ENCODE measurements around the gene NDUFS8. TPM values are rescaled to one million over a fixed set of nuclear protein-coding genes. Genes with fewer than 3 reads are reported as not detected.

NDUFS8 gene
- total and polyA plus RNA-seq, 2 of the 13 experiments (the other 11 are each of a cell fraction or from before 2014, with no cell fraction given): 96.7 to 158 TPM

DNA sequence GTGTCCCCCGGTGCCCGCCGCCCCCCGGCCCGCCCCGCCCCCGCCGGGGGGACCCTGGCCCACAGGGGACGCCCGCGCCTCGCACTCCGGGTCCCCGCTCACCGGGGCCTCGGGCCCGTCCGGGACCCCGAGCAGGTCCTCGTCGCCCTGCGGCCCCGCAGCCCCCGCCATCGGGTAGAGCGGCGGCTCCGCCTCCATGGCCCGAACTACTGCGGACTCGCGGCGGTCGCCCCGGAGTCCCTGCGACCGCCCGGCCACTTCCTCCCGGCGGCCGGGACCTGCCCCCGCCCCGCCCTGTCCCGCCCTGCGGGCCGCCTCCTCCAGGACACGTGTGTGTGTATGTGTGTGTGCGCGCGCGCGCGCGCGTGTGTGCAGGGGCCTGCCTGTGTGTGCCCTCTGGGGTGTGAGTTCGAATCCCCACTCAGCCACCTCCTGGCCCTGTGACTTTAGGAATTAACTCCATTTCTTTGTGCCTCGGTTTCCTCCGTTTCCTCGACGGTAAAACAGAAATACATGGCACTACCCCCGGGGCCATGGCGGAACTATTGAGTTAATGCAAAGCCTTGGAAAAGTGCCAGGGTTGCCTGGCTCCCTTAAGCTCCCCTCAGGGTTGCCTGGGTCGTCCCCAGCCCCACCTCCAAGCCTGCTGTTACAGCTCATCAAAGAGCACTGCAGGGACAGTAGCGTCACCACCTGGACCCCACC is 26.5 kb upstream of the NDUFS8 start, which contains the start of gene UNC93B1 (continued):
- TF ChIP-seq, protein P1, sequence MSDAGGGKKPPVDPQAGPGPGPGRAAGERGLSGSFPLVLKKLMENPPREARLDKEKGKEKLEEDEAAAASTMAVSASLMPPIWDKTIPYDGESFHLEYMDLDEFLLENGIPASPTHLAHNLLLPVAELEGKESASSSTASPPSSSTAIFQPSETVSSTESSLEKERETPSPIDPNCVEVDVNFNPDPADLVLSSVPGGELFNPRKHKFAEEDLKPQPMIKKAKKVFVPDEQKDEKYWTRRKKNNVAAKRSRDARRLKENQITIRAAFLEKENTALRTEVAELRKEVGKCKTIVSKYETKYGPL (CRISPR knock-in tag; IDR thresholded peaks at IDR 0.05): no peak
- TF ChIP-seq SMC3 (IDR thresholded peaks at IDR 0.05; ENCODE audit: low read length) (no peak), HOXA3 (CRISPR knock-in tag; IDR thresholded peaks at IDR 0.05) (peak; percentile 28; the same call in 1 of the 2 replicates), FOSL1 (CRISPR knock-in tag; IDR thresholded peaks at IDR 0.05; ENCODE audit: borderline replicate concordance) (no peak), ZNF335 (CRISPR knock-in tag; IDR thresholded peaks at IDR 0.05) (no peak), ZNF558 (CRISPR knock-in tag; IDR thresholded peaks at IDR 0.05; ENCODE audit: borderline replicate concordance) (no peak), ZNF577 (CRISPR knock-in tag; IDR thresholded peaks at IDR 0.05; ENCODE audit: borderline replicate concordance, low read depth) (no peak), RBFOX2 (IDR thresholded peaks at IDR 0.05; ENCODE audit: low read depth, low read length) (peak; percentile 75)
- TF ChIP-seq, protein P2, sequence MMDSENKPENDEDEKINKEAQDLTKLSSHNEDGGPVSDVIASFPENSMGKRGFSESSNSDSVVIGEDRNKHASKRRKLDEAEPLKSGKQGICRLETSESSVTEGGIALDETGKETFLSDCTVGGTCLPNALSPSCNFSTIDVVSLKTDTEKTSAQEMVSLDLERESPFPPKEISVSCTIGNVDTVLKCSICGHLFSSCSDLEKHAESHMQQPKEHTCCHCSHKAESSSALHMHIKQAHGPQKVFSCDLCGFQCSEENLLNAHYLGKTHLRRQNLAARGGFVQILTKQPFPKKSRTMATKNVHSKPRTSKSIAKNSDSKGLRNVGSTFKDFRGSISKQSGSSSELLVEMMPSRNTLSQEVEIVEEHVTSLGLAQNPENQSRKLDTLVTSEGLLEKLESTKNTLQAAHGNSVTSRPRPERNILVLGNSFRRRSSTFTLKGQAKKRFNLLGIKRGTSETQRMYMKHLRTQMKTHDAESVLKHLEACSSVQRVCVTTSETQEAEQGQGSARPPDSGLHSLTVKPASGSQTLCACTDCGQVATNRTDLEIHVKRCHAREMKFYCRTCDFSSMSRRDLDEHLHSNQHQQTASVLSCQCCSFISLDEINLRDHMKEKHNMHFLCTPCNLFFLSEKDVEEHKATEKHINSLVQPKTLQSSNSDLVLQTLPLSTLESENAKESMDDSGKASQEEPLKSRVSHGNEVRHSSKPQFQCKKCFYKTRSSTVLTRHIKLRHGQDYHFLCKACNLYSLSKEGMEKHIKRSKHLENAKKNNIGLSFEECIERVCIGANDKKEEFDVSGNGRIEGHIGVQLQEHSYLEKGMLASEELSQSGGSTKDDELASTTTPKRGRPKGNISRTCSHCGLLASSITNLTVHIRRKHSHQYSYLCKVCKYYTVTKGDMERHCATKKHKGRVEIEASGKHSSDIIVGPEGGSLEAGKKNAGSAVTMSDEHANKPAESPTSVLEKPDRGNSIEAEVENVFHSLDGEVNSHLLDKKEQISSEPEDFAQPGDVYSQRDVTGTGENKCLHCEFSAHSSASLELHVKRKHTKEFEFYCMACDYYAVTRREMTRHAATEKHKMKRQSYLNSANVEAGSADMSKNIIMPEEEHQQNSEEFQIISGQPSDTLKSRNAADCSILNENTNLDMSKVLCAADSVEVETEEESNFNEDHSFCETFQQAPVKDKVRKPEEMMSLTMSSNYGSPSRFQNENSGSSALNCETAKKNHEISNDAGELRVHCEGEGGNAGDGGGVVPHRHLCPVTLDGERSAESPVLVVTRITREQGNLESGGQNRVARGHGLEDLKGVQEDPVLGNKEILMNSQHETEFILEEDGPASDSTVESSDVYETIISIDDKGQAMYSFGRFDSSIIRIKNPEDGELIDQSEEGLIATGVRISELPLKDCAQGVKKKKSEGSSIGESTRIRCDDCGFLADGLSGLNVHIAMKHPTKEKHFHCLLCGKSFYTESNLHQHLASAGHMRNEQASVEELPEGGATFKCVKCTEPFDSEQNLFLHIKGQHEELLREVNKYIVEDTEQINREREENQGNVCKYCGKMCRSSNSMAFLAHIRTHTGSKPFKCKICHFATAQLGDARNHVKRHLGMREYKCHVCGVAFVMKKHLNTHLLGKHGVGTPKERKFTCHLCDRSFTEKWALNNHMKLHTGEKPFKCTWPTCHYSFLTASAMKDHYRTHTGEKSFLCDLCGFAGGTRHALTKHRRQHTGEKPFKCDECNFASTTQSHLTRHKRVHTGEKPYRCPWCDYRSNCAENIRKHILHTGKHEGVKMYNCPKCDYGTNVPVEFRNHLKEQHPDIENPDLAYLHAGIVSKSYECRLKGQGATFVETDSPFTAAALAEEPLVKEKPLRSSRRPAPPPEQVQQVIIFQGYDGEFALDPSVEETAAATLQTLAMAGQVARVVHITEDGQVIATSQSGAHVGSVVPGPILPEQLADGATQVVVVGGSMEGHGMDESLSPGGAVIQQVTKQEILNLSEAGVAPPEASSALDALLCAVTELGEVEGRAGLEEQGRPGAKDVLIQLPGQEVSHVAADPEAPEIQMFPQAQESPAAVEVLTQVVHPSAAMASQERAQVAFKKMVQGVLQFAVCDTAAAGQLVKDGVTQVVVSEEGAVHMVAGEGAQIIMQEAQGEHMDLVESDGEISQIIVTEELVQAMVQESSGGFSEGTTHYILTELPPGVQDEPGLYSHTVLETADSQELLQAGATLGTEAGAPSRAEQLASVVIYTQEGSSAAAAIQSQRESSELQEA (CRISPR knock-in tag; IDR thresholded peaks at IDR 0.05; ENCODE audit: not compliant biosample characterization): no peak
- TF ChIP-seq, protein P3, sequence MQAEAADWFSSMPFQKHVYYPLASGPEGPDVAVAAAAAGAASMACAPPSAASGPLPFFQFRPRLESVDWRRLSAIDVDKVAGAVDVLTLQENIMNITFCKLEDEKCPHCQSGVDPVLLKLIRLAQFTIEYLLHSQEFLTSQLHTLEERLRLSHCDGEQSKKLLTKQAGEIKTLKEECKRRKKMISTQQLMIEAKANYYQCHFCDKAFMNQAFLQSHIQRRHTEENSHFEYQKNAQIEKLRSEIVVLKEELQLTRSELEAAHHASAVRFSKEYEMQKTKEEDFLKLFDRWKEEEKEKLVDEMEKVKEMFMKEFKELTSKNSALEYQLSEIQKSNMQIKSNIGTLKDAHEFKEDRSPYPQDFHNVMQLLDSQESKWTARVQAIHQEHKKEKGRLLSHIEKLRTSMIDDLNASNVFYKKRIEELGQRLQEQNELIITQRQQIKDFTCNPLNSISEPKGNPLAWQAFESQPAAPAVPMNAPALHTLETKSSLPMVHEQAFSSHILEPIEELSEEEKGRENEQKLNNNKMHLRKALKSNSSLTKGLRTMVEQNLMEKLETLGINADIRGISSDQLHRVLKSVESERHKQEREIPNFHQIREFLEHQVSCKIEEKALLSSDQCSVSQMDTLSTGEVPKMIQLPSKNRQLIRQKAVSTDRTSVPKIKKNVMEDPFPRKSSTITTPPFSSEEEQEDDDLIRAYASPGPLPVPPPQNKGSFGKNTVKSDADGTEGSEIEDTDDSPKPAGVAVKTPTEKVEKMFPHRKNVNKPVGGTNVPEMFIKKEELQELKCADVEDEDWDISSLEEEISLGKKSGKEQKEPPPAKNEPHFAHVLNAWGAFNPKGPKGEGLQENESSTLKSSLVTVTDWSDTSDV (CRISPR knock-in tag; IDR thresholded peaks at IDR 0.05): 0 out of 2 replicates have a peak, but pooled peaks have one; percentile 28
- TF ChIP-seq, protein P4, sequence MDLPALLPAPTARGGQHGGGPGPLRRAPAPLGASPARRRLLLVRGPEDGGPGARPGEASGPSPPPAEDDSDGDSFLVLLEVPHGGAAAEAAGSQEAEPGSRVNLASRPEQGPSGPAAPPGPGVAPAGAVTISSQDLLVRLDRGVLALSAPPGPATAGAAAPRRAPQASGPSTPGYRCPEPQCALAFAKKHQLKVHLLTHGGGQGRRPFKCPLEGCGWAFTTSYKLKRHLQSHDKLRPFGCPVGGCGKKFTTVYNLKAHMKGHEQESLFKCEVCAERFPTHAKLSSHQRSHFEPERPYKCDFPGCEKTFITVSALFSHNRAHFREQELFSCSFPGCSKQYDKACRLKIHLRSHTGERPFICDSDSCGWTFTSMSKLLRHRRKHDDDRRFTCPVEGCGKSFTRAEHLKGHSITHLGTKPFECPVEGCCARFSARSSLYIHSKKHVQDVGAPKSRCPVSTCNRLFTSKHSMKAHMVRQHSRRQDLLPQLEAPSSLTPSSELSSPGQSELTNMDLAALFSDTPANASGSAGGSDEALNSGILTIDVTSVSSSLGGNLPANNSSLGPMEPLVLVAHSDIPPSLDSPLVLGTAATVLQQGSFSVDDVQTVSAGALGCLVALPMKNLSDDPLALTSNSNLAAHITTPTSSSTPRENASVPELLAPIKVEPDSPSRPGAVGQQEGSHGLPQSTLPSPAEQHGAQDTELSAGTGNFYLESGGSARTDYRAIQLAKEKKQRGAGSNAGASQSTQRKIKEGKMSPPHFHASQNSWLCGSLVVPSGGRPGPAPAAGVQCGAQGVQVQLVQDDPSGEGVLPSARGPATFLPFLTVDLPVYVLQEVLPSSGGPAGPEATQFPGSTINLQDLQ (CRISPR knock-in tag; IDR thresholded peaks at IDR 0.05): no peak
- TF ChIP-seq, protein P5, sequence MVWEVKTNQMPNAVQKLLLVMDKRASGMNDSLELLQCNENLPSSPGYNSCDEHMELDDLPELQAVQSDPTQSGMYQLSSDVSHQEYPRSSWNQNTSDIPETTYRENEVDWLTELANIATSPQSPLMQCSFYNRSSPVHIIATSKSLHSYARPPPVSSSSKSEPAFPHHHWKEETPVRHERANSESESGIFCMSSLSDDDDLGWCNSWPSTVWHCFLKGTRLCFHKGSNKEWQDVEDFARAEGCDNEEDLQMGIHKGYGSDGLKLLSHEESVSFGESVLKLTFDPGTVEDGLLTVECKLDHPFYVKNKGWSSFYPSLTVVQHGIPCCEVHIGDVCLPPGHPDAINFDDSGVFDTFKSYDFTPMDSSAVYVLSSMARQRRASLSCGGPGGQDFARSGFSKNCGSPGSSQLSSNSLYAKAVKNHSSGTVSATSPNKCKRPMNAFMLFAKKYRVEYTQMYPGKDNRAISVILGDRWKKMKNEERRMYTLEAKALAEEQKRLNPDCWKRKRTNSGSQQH (CRISPR knock-in tag; IDR thresholded peaks at IDR 0.05; ENCODE audit: low read depth): no peak
